Measurements from ENCODE around the gene PSD4. TPM values are rescaled to one million over a fixed set of nuclear protein-coding genes. Genes with fewer than 3 reads are reported as not detected.

PSD4 gene
- total and polyA plus RNA-seq, 2 of the 4 experiments (the other 2 are of a cell fraction), result 0.36 to 0.70 TPM

GRCh38 chr2:113175736-113176695 lies 2.2 kb downstream of the PSD4 start (continued):
- no peak for TF ChIP-seq MAZ (IDR thresholded peaks at IDR 0.05; ENCODE audit: borderline replicate concordance, low read depth, low read length)

GRCh38 chr2:113176696-113177355 lies 3.1 kb downstream of the PSD4 start:
- no TSS peak for BruUV-seq (replicated peaks)
- Histone ChIP-seq H3K9ac (ENCODE audit: low read depth, low read length) (no peak overlapping the region), H2AFZ (replicated peaks; ENCODE audit: low read length, poor library complexity) (no peak overlapping the region), H3K27me3 (ENCODE audit: control insufficient read depth, insufficient read depth, low read length) (peaks cover 28% of the 10 kb centered on the region), H3K4me1 (ENCODE audit: control insufficient read depth, insufficient read depth, low read length) (no peaks in the 10 kb centered on the region), H3K36me3 (ENCODE audit: control insufficient read depth, insufficient read depth, low read length) (no peaks in the 10 kb centered on the region), H3K4ac (ENCODE audit: low read depth, low read length) (no peak overlapping the region), H3K56ac (ENCODE audit: extremely low read depth, insufficient read depth, low read length) (no peak overlapping the region), H2AK5ac (ENCODE audit: low read depth, low read length) (no peak overlapping the region), H3K23ac (ENCODE audit: low read depth, low read length) (no peak overlapping the region), H3K4me3 (ENCODE audit: insufficient read depth, low read depth, low read length) (no peak overlapping the region), H2BK15ac (ENCODE audit: low read depth, low read length) (no peak overlapping the region), H4K20me1 (ENCODE audit: insufficient read depth, low read length) (no peaks in the 10 kb centered on the region), H3K27ac (ENCODE audit: insufficient read depth, low read length) (no peak overlapping the region), H3K79me1 (ENCODE audit: low read depth in 1 of 2, low read length in 2 of 2) (no peaks in the 10 kb centered on the region), H3K18ac (ENCODE audit: low read depth, low read length) (no peak overlapping the region), H3K4me2 (ENCODE audit: low read depth, low read length) (no peak overlapping the region), H3K9me1 (ENCODE audit: insufficient read depth, low read length) (peaks cover 3% of the 10 kb centered on the region; the same call in 1 of the 2 replicates), H2BK20ac (ENCODE audit: low read depth, low read length) (no peak overlapping the region), H3K14ac (replicated peaks; ENCODE audit: low read depth, low read length) (no peak overlapping the region), H4K91ac (ENCODE audit: insufficient read depth, low read depth, low read length) (no peak overlapping the region), H4K8ac (ENCODE audit: low read depth in 2 of 2, low read length in 2 of 2) (no peak overlapping the region), H4K5ac (ENCODE audit: low read depth, low read length) (no peak overlapping the region), H3K9me3 (ENCODE audit: control insufficient read depth, insufficient read depth, low read length) (no peaks in the 10 kb centered on the region), H2BK120ac (ENCODE audit: low read depth, low read length) (no peak overlapping the region), H2BK5ac (ENCODE audit: low read depth, low read length, poor library complexity, severe bottlenecking) (no peak overlapping the region), H2AK9ac (replicated peaks; ENCODE audit: low read depth, low read length, poor library complexity) (no peak overlapping the region)
- dilution Hi-C loops (cut with HindIII; ENCODE audit: low sequenced_read_pairs, unreplicated experiment) (no loop called here), intact Hi-C loops (cut with micrococcal nuclease) (no loop called here), in situ Hi-C loops (cut with MboI; ENCODE audit: low sequenced_read_pairs) (no loop called here)
- POLR2A ChIA-PET (ENCODE audit: unreplicated experiment), result no interaction called here
- ATAC-seq (ENCODE audit: low read depth) (no peak), DNase-seq (no peak)
- CTCF ChIA-PET, result no interaction called here
- WGBS, 2 experiments (ENCODE audit: extremely low coverage in 2 of 2, insufficient read length in 1 of 2), result no CpG with 5 or more reads among the region's 7 CpGs
- TF ChIP-seq, protein P1, sequence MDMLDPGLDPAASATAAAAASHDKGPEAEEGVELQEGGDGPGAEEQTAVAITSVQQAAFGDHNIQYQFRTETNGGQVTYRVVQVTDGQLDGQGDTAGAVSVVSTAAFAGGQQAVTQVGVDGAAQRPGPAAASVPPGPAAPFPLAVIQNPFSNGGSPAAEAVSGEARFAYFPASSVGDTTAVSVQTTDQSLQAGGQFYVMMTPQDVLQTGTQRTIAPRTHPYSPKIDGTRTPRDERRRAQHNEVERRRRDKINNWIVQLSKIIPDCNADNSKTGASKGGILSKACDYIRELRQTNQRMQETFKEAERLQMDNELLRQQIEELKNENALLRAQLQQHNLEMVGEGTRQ (IDR thresholded peaks at IDR 0.05; ENCODE audit: low read depth, low read length), result no peak
- TF ChIP-seq MAFK (IDR thresholded peaks at IDR 0.05; ENCODE audit: low read depth, low read length) (no peak), RFX5 (IDR thresholded peaks at IDR 0.05; ENCODE audit: low read depth, low read length) (no peak), CHD1 (IDR thresholded peaks at IDR 0.05; ENCODE audit: low read depth, low read length) (no peak), BHLHE40 (IDR thresholded peaks at IDR 0.05; ENCODE audit: low read depth, low read length) (no peak), RAD21 (IDR thresholded peaks at IDR 0.05; ENCODE audit: low read length) (no peak), MAZ (IDR thresholded peaks at IDR 0.05; ENCODE audit: borderline replicate concordance, low read depth, low read length) (no peak), POLR2A (IDR thresholded peaks at IDR 0.05; ENCODE audit: low read depth, low read length) (no peak), RCOR1 (IDR thresholded peaks at IDR 0.05; ENCODE audit: insufficient replicate concordance, low read length) (no peak), FOS (IDR thresholded peaks at IDR 0.05; ENCODE audit: low read depth, low read length) (no peak), MXI1 (IDR thresholded peaks at IDR 0.05; ENCODE audit: borderline replicate concordance, low read depth, low read length) (no peak)
- TF ChIP-seq, protein P2, sequence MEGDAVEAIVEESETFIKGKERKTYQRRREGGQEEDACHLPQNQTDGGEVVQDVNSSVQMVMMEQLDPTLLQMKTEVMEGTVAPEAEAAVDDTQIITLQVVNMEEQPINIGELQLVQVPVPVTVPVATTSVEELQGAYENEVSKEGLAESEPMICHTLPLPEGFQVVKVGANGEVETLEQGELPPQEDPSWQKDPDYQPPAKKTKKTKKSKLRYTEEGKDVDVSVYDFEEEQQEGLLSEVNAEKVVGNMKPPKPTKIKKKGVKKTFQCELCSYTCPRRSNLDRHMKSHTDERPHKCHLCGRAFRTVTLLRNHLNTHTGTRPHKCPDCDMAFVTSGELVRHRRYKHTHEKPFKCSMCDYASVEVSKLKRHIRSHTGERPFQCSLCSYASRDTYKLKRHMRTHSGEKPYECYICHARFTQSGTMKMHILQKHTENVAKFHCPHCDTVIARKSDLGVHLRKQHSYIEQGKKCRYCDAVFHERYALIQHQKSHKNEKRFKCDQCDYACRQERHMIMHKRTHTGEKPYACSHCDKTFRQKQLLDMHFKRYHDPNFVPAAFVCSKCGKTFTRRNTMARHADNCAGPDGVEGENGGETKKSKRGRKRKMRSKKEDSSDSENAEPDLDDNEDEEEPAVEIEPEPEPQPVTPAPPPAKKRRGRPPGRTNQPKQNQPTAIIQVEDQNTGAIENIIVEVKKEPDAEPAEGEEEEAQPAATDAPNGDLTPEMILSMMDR (conservative IDR thresholded peaks at IDR 0.05; ENCODE audit: low read depth, low read length), result no peak
